Neuronal stem cell (in vitro differentiated cells): Measurements from ENCODE around the gene CYP11A1.

ENCODE experiments used
- DNase-seq: peaks from one replicate; pipeline ENCODE4 v3.0.0-alpha.2; 2013; ENCODE audit warnings: low spot score
- H2AFZ ChIP-seq: one replicate; pipeline ENCODE4 v1.6.1; 2013; ENCODE audit warnings: mild to moderate bottlenecking, low read length, inconsistent platforms
- H2AK5ac ChIP-seq: 2 replicates; pipeline ENCODE4 v1.6.1; 2013; ENCODE audit warnings: low read depth, mild to moderate bottlenecking, inconsistent platforms, low read length, moderate library complexity, mixed read lengths
- H2BK120ac ChIP-seq: 2 replicates; pipeline ENCODE4 v1.6.1; 2013; ENCODE audit warnings: low read depth, mild to moderate bottlenecking, inconsistent platforms, low read length, moderate library complexity, mixed read lengths
- H2BK12ac ChIP-seq: one replicate; pipeline ENCODE4 v1.6.1; 2013; ENCODE audit warnings: low read length, inconsistent platforms
- H2BK15ac ChIP-seq: 2 replicates; pipeline ENCODE4 v1.6.1; 2013; ENCODE audit warnings: mild to moderate bottlenecking, low read length, inconsistent platforms, mixed read lengths
- H2BK5ac ChIP-seq: one replicate; pipeline ENCODE4 v1.6.1; 2013; ENCODE audit warnings: inconsistent platforms, mild to moderate bottlenecking, low read length, moderate library complexity
- H3K14ac ChIP-seq: one replicate; pipeline ENCODE4 v1.6.1; 2013; ENCODE audit warnings: low read length, inconsistent platforms
- H3K18ac ChIP-seq: 2 replicates; pipeline ENCODE4 v1.6.1; 2013; ENCODE audit warnings: low read length, inconsistent platforms
- H3K23ac ChIP-seq: 2 replicates; pipeline ENCODE4 v1.6.1; 2013; ENCODE audit warnings: low read depth, mild to moderate bottlenecking, mixed read lengths, low read length, inconsistent platforms; ENCODE audit not compliant: poor library complexity
- H3K27ac ChIP-seq: replicated peaks from 3 replicates; pipeline ENCODE4 v1.5.1; 2013; ENCODE audit warnings: low read length, inconsistent platforms
- H3K27me3 ChIP-seq, 3 experiments: 2 replicates each; pipeline ENCODE4 v1.6.1; 2013; ENCODE audit warnings: low read length in 3 of 3, mild to moderate bottlenecking in 2 of 3, inconsistent platforms in 1 of 3, low read depth in 1 of 3, mixed read lengths in 1 of 3, moderate library complexity in 1 of 3; ENCODE audit not compliant: control insufficient read depth in 3 of 3, insufficient read depth in 3 of 3
- H3K36me3 ChIP-seq, 2 donors: replicated peaks in 1 of 2; 2 replicates each; pipeline ENCODE4 v1.6.1; 2013; ENCODE audit warnings: low read length in 2 of 2; ENCODE audit not compliant: control insufficient read depth in 2 of 2, insufficient read depth in 2 of 2
- H3K4ac ChIP-seq: 2 replicates; pipeline ENCODE4 v1.6.1; 2013; ENCODE audit warnings: inconsistent platforms, mild to moderate bottlenecking, low read length, moderate library complexity
- H3K4me1 ChIP-seq, 2 donors: 1 replicate in 1 of 2; 2 replicates in 1 of 2; pipeline ENCODE4 v1.6.1; 2013; ENCODE audit warnings: low read length in 2 of 2, low read depth in 1 of 2; ENCODE audit not compliant: control insufficient read depth in 2 of 2, insufficient read depth in 1 of 2
- H3K4me2 ChIP-seq: one replicate; pipeline ENCODE4 v1.6.1; 2013; ENCODE audit warnings: mild to moderate bottlenecking, low read length, inconsistent platforms; ENCODE audit not compliant: insufficient read depth, poor library complexity, severe bottlenecking
- H3K4me3 ChIP-seq, 2 donors: 2 replicates each; pipeline ENCODE4 v1.5.1; 2013; ENCODE audit warnings: low read length in 2 of 2, mild to moderate bottlenecking in 2 of 2, inconsistent platforms in 1 of 2, moderate library complexity in 1 of 2
- H3K79me1 ChIP-seq: one replicate; pipeline ENCODE4 v1.6.1; 2013; ENCODE audit warnings: low read depth, mild to moderate bottlenecking, inconsistent platforms, low read length, moderate library complexity
- H3K9ac ChIP-seq: one replicate; pipeline ENCODE4 v1.6.1; 2013; ENCODE audit warnings: mild to moderate bottlenecking, low read depth, low read length, inconsistent platforms; ENCODE audit not compliant: poor library complexity
- H3K9me3 ChIP-seq, 2 donors: replicated peaks in 1 of 2; 2 replicates each; pipeline versions ENCODE3 to v1.6.1; 2013; ENCODE audit warnings: low read length in 2 of 2, mild to moderate bottlenecking in 2 of 2, inconsistent platforms in 1 of 2, low read depth in 1 of 2, mixed read lengths in 1 of 2, moderate library complexity in 1 of 2; ENCODE audit not compliant: control insufficient read depth in 2 of 2, insufficient read depth in 1 of 2
- H4K8ac ChIP-seq: one replicate; pipeline ENCODE4 v1.6.1; 2013; ENCODE audit warnings: low read depth, mild to moderate bottlenecking, inconsistent platforms, low read length, moderate library complexity
- H4K91ac ChIP-seq: one replicate; pipeline ENCODE4 v1.6.1; 2013; ENCODE audit warnings: low read length, low read depth, mild to moderate bottlenecking, inconsistent platforms; ENCODE audit not compliant: poor library complexity
- small RNA-seq: library from polyadenylated mRNA; stranded (forward); fragments of <200 nt; extraction: miRNeasy Mini kit (QIAGEN cat#:217004); gene quantifications from one replicate; pipeline ENCODE3, GENCODE V24; 2013; ENCODE audit not compliant: insufficient read depth

CYP11A1 gene

DNA sequence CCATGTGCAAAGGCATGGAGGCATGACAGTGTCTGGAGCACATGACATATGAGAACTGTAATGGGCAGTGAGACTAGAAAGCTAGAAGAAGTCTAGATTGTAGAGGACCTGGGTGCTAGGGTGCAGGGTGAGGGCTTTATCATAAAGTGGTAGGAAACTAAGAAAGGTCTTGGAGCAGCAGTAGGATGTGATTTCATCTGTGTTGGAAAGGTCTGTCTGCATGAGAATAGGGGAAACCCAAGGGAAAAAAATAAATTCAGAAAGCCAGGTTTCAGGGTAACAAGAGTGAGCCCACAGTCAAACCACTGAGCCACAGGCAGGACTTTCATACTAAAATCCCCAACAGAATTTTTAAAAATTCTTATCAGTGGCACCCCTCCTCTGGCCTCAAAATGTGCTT lies 76.8 kb downstream of the CYP11A1 start:
- no peak overlapping the region for H3K4me3 ChIP-seq
- H3K18ac ChIP-seq = no peak overlapping the region
- no peaks in the 10 kb centered on the region for H3K36me3 ChIP-seq
- no peak overlapping the region for H3K9ac ChIP-seq
- H4K8ac ChIP-seq = no peak overlapping the region
- H3K4me2 ChIP-seq = no peak overlapping the region
- H2AFZ ChIP-seq = no peak overlapping the region
- H3K27me3 ChIP-seq = peaks cover 0 to 13% (median 0%) of the 10 kb centered on the region in 3 experiments
- H2BK12ac ChIP-seq = no peak overlapping the region
- no peaks in the 10 kb centered on the region for H3K9me3 ChIP-seq
- H2BK15ac ChIP-seq = no peak overlapping the region
- no peak overlapping the region for H2BK5ac ChIP-seq
- H3K4me1 ChIP-seq = peaks cover 2 to 6% of the 10 kb centered on the region in 2 donors
- no peak overlapping the region for H2AK5ac ChIP-seq
- no peak for DNase-seq
- no peaks in the 10 kb centered on the region for H3K79me1 ChIP-seq
- H3K4ac ChIP-seq = no peak overlapping the region
- no peak overlapping the region for H4K91ac ChIP-seq
- no peak overlapping the region for H3K23ac ChIP-seq
- no peak overlapping the region for H3K14ac ChIP-seq
- no peak overlapping the region for H2BK120ac ChIP-seq
- H3K27ac ChIP-seq = no peak overlapping the region

DNA sequence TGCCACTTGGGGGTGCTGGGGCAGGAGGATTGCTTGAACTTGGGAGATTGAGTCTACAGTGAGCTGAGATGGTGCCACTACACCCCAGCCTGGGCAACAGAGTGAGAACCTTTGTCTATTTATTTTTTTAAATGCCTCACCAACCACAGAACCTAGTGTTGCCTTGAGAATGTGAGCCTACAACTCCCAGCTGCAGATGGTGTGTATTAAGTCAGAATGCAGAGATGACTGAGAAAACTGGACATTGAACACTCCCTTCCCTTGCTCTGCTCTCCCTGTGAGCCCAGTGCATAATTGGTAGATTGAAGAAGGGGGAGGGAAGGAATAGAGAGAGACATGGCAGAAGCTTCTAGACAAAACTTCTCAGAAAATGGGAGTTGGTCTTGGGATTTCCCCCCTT lies 77.8 kb downstream of the CYP11A1 start:
- Histone ChIP-seq H3K36me3 (no peaks in the 10 kb centered on the region), H3K14ac (no peak overlapping the region), H3K27me3 (peaks cover 0 to 14% (median 0%) of the 10 kb centered on the region in 3 experiments), H3K9ac (no peak overlapping the region), H3K18ac (no peak overlapping the region), H2AFZ (no peak overlapping the region), H3K23ac (no peak overlapping the region), H3K27ac (no peak overlapping the region), H2BK5ac (no peak overlapping the region), H2BK12ac (no peak overlapping the region), H2BK15ac (no peak overlapping the region), H3K4me1 (peaks cover 2 to 6% of the 10 kb centered on the region in 2 donors), H3K9me3 (no peaks in the 10 kb centered on the region), H3K4ac (no peak overlapping the region), H4K91ac (no peak overlapping the region), H3K4me2 (no peak overlapping the region), H3K79me1 (no peaks in the 10 kb centered on the region), H2BK120ac (no peak overlapping the region), H3K4me3 (no peak overlapping the region), H4K8ac (no peak overlapping the region), H2AK5ac (no peak overlapping the region)
- DNase-seq = no peak

Small RNA genes within 50 kb of the gene (small RNA-seq; reads per million reads assigned to genes)
- gene MIR6881 = 1.6 reads per million
